ENCODE data around the gene TIMM22. TPM values are rescaled to one million over a fixed set of nuclear protein-coding genes. Genes with fewer than 3 reads are reported as not detected.

The TIMM22 gene
- total RNA-seq, 1 donor from 2014 or later = 19.5 TPM

DNA sequence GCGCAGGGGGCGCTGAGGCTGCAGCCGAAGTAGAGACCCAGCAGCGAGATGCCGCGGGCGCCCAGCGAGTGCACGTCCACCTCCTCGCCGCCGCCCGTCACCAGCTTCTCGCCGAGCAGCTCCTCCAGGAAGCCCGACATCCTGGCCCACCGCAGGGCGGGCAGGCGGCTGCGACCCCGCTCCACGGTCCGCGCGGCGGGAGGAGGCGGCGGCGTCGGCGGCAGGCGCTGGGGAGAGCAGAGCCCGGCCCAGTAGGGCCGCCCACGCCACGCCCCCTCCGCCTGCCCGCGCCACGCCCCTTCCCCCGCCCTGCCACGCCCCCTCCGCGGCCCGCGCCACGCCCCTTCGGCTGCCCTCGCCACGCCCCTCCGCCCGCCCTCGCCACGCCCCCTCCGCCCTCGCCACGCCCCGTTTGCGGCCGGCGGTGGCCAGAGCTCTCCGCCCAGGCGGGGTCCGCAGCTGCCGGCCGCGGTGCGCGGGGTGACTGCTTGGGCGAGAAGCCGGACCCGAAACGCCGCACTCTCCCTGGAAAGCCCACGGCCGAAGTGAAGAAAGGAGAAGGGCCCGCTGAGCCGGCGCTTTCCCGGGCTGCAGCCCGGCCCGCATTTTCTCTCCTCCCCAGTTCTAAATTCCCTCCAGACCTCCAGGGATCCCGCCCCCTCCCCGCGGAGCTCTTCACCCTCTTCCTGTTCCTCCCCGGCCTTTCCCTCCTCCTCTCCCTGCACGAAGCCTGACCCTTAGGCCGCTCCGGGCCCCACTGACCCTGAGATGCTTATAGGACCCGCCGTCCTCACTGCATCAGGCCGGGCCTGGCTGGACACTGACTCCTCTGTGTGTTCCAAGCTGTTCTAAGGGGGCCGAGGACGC, 17.2 kb upstream of the TIMM22 start, which contains the start of gene NXN:
Gene NXN, minus strand, starts transcription at position 238 of the 867 bp plus-strand sequence.
- peak; percentile 96 for DNase-seq (ENCODE audit: low read depth, low spot score)
- no peaks in the 10 kb centered on the region for H3K27me3 Mint-ChIP-seq (ENCODE audit: low read depth)
- peak within 1 kb of the TSS; percentile 95 for H3K27ac Mint-ChIP-seq (ENCODE audit: unreplicated experiment)
- no peaks in the 10 kb centered on the region for H3K36me3 Mint-ChIP-seq (ENCODE audit: low read depth)
- peak; percentile 33 for TF ChIP-seq CTCF (conservative IDR thresholded peaks at IDR 0.05)
- H3K4me1 Mint-ChIP-seq = peaks cover 39% of the 10 kb centered on the region
- H3K4me3 Mint-ChIP-seq = peak within 1 kb of the TSS; percentile 93
- H3K9me3 Mint-ChIP-seq = no peaks in the 10 kb centered on the region

- DNase-seq (ENCODE audit: low read depth, low spot score) = peak; percentile 61
- peak; percentile 84 for TF ChIP-seq CTCF (conservative IDR thresholded peaks at IDR 0.05)
- Mint-ChIP-seq H3K27ac (ENCODE audit: unreplicated experiment) (peak overlapping the region; percentile 95), H3K9me3 (no peaks in the 10 kb centered on the region), H3K27me3 (ENCODE audit: low read depth) (no peaks in the 10 kb centered on the region), H3K36me3 (ENCODE audit: low read depth) (no peaks in the 10 kb centered on the region), H3K4me3 (peak overlapping the region; percentile 93), H3K4me1 (peaks cover 32% of the 10 kb centered on the region)
Observed at GRCh38 chr17:980406-981291, 16.3 kb upstream of the TIMM22 start.

- no peaks in the 10 kb centered on the region for H3K27me3 Mint-ChIP-seq (ENCODE audit: low read depth)
- no peak for DNase-seq (ENCODE audit: low read depth, low spot score)
- H3K36me3 Mint-ChIP-seq (ENCODE audit: low read depth) = no peaks in the 10 kb centered on the region
- TF ChIP-seq CTCF (conservative IDR thresholded peaks at IDR 0.05) = peak; percentile 9
- no peaks in the 10 kb centered on the region for H3K9me3 Mint-ChIP-seq
- peak overlapping the region; percentile 93 for H3K4me3 Mint-ChIP-seq
- H3K4me1 Mint-ChIP-seq = peaks cover 31% of the 10 kb centered on the region
- H3K27ac Mint-ChIP-seq (ENCODE audit: unreplicated experiment) = no peak overlapping the region
Observed at GRCh38 chr17:981292-981658, 15.7 kb upstream of the TIMM22 start.

DNA sequence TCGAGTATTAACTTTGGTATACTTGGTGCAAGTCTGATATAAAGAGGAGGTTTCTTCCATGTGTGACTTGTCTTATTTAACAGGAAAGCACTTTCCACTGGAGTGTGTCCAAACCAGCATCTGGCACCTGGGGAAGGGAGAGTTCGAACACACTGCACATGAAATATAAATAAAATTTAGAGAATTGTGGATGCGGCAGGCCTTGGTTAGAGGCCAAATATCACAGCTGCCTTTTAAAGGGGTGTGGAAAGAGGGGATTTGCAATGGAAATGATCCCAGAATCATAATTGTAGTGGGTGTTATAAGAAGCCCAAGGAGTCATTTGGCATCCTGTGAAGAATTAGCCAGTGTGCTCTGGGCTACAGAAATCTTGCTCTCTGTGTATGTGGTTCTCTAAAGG, 13.0 kb upstream of the TIMM22 start:
- H3K9me3 Mint-ChIP-seq = no peaks in the 10 kb centered on the region
- peaks cover 16% of the 10 kb centered on the region for H3K4me1 Mint-ChIP-seq
- DNase-seq (ENCODE audit: low read depth, low spot score) = no peak
- H3K36me3 Mint-ChIP-seq (ENCODE audit: low read depth) = no peaks in the 10 kb centered on the region
- no peak overlapping the region for H3K4me3 Mint-ChIP-seq
- H3K27ac Mint-ChIP-seq (ENCODE audit: unreplicated experiment) = no peak overlapping the region
- H3K27me3 Mint-ChIP-seq (ENCODE audit: low read depth) = no peaks in the 10 kb centered on the region
- TF ChIP-seq CTCF (conservative IDR thresholded peaks at IDR 0.05) = no peak

DNA sequence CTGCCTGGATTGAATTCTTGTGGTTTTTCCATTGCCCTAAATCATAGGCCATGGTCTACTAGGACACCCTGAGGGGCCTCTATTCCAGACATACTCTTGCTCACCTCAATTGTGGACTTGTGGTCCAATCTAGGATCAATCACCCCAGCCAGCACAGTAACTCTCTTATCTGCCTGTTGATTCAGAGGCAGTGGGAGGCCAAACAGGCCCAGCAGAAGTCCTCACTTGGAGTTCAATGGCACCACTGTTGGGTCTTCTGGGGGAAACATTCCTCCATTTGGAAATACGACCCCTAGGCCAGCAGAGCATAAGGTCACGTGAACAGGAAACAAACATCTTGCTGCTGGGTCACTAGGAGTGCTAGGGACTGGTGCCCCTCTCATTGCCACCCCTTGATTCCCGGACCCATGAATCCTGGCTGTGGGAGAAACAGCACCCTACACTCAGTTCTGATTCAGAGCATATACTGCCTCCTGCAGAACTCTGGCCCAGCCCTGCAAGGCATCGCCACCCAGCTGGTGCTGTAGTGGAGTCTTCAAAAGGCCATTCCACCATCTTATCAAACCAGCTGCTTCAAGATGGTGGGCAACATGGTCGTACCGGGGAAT, 10.5 kb upstream of the TIMM22 start:
- peaks cover 4% of the 10 kb centered on the region for H3K4me1 Mint-ChIP-seq
- TF ChIP-seq CTCF (conservative IDR thresholded peaks at IDR 0.05) = no peak
- DNase-seq (ENCODE audit: low read depth, low spot score) = no peak
- H3K36me3 Mint-ChIP-seq (ENCODE audit: low read depth) = no peaks in the 10 kb centered on the region
- H3K4me3 Mint-ChIP-seq = peak overlapping the region; percentile 49
- no peaks in the 10 kb centered on the region for H3K9me3 Mint-ChIP-seq
- H3K27me3 Mint-ChIP-seq (ENCODE audit: low read depth) = no peaks in the 10 kb centered on the region
- H3K27ac Mint-ChIP-seq (ENCODE audit: unreplicated experiment) = peak overlapping the region; percentile 57
